Type B pancreatic cell (in vitro differentiated cells): ENCODE measurements around the gene MELTF. TPM values are rescaled to one million over a fixed set of nuclear protein-coding genes. Genes with fewer than 3 reads are reported as not detected.
A peak's percentile ranks its signal among the peaks of the same experiment; 100 is the strongest.

Source experiments
- DNase-seq: peaks from one replicate; pipeline ENCODE4 v3.0.0; 2021; ENCODE audit warnings: mixed read lengths; ENCODE audit not compliant: unreplicated experiment; ENCODE audit errors: extremely low spot score
- H3K27ac Mint-ChIP-seq: 2 replicates; pipeline ENCODE4 v1.8.0; 2021; ENCODE audit warnings: mild to moderate bottlenecking, mixed read lengths
- H3K27me3 Mint-ChIP-seq: 2 replicates; pipeline ENCODE4 v1.8.0; 2021; ENCODE audit warnings: mixed read lengths
- H3K36me3 Mint-ChIP-seq: 2 replicates; pipeline ENCODE4 v1.8.0; 2021; ENCODE audit warnings: mixed read lengths
- H3K4me1 Mint-ChIP-seq: one replicate; pipeline ENCODE4 v1.8.0; 2021; ENCODE audit warnings: mixed read lengths; ENCODE audit not compliant: unreplicated experiment
- H3K4me3 Mint-ChIP-seq: 2 replicates; pipeline ENCODE4 v1.8.0; 2021; ENCODE audit warnings: mild to moderate bottlenecking, mixed read lengths
- H3K9me3 Mint-ChIP-seq: 2 replicates; pipeline ENCODE4 v1.8.0; 2021; ENCODE audit warnings: mixed read lengths
- CTCF ChIP-seq: fragments of 200-600 bp; sonication (generic); conservative IDR thresholded peaks from 2 replicates; pipeline ENCODE4 v1.5.0; 2021; ENCODE audit warnings: antibody characterized with exemption, mild to moderate bottlenecking
- total RNA-seq: library from RNA; stranded (reverse); gene quantifications from 2 replicates; pipeline ENCODE4 v1.2.1, GENCODE V29; 2021; ENCODE audit warnings: low replicate concordance

Gene MELTF
- total RNA-seq, 1 donor from 2014 or later = 3.0 TPM

GRCh38 chr3:197003461-197004385 lies 25.9 kb downstream of the MELTF start:
- no peaks in the 10 kb centered on the region for H3K9me3 Mint-ChIP-seq

GRCh38 chr3:197002701-197003454 lies 26.7 kb downstream of the MELTF start:
- Mint-ChIP-seq H3K27ac (peak overlapping the region; percentile 89), H3K4me1 (peaks cover 4% of the 10 kb centered on the region), H3K4me3 (no peak overlapping the region), H3K9me3 (no peaks in the 10 kb centered on the region), H3K36me3 (peaks cover 5% of the 10 kb centered on the region), H3K27me3 (peaks cover 5% of the 10 kb centered on the region)
- peak; percentile 84 for TF ChIP-seq CTCF
- peak; percentile 85 for DNase-seq

More at GRCh38 chr3:197003461-197004385, 25.9 kb downstream of the MELTF start:
- no peak for TF ChIP-seq CTCF
- Mint-ChIP-seq H3K4me3 (peak overlapping the region; percentile 90), H3K4me1 (peaks cover 4% of the 10 kb centered on the region), H3K27me3 (peaks cover 5% of the 10 kb centered on the region), H3K27ac (peak overlapping the region; percentile 89), H3K36me3 (peaks cover 5% of the 10 kb centered on the region)
- DNase-seq = no peak

- peak overlapping the region; percentile 86 for H3K4me3 Mint-ChIP-seq
- H3K36me3 Mint-ChIP-seq = peaks cover 5% of the 10 kb centered on the region
- H3K27me3 Mint-ChIP-seq = peaks cover 5% of the 10 kb centered on the region
- peaks cover 4% of the 10 kb centered on the region for H3K4me1 Mint-ChIP-seq
- TF ChIP-seq CTCF = no peak
- DNase-seq = no peak
- peak overlapping the region; percentile 82 for H3K27ac Mint-ChIP-seq
- no peaks in the 10 kb centered on the region for H3K9me3 Mint-ChIP-seq
These were observed 27.5 kb downstream of the MELTF start for GRCh38 chr3:197001972-197002700.

GRCh38 chr3:197001106-197001971 lies 28.3 kb downstream of the MELTF start:
- DNase-seq = no peak
- Mint-ChIP-seq H3K4me3 (peak overlapping the region; percentile 86), H3K27ac (peak overlapping the region; percentile 82), H3K36me3 (peaks cover 5% of the 10 kb centered on the region), H3K27me3 (peaks cover 5% of the 10 kb centered on the region), H3K9me3 (no peaks in the 10 kb centered on the region), H3K4me1 (peaks cover 4% of the 10 kb centered on the region)
- TF ChIP-seq CTCF = no peak
